CD4-positive, alpha-beta T cell treated with Interleukin-4 for 1 hour (primary cell): ENCODE measurements around the gene TSHZ2.
"Not testable (repeated sequence)": the region's sequence is repeated elsewhere in the genome, so short reads cannot be mapped to it uniquely, and the experiment has no call there.

Experiments
- DNase-seq, 2 donors: peaks; one replicate each; pipeline ENCODE4 v3.0.0-alpha.2; 2020 to 2022

The TSHZ2 gene

DNA sequence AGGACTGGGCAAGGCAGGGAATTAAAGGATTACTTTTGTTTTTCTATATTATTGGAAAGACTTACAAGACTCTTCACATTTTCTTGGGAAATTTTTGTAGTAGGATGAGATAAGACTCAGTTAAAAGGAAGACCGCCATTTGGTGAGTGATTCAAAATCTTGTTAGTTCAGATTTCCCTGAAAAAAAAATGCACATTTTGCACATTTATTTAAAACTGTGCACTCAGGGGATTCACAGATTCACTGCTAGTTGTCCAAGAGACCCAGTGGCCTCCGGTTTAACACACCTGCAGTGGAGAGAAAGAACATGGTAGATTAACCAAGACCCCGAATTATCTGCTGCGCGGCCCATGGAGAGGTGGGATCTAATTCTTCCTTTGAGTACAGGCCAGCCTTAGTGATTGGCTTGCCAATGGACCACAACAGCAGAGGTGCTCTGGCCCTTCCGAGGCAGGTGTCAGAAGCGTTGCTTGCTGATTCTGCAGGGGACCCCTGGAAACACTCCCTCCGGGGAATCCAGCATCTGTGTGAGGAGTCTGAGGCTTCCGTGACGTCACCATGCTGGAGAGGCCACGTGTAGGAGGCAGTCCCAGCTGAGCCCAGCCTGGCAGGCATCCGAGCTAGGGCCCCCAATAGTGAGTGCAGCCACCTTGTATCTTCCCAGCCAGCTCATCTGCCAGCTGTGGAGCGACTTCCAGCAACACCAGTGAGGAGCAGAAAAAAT, 552.6 kb downstream of the TSHZ2 start:
- DNase-seq: no peak

DNA sequence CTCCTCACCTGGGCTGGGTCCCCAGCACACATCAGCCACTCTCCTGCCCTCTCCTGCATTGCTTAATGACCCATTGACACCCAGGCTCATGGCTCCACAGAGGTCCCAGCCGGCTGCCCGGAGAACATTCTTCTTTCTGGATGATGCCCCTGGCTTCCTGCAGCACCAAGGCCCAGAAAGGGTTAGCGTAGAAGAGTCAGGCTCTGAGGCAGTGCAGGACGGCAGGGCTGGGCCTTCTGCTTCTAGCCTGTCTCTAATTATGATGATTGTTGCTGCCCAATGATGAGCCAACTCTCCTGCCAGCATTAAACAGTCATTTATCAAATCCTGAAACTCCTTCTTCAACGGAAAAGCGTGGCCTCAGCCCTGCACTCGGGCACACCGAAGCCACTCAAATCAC, 555.0 kb downstream of the TSHZ2 start:
- DNase-seq: no peak

DNA sequence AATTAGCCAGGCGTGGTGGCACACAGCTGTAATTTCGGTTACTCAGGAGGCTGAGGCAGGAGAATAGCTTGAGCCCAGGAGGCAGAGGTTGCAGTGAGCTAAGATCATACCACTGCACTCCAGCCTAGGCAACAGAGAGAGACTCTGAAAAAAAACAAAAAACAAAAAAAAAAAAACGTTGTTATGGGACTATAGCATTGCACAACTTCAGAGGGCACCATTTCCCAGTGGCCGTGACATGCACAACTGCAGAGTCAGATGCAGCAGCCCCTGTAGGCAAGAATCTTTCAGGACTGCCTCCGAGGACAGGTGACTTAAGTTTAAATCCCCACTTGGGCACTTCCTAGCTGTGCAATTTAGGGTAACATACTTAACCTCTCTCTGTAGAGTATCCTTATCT, 557.5 kb downstream of the TSHZ2 start:
- DNase-seq: no peak

- no peak for DNase-seq
Observed at GRCh38 chr20:53530440-53530839, 558.3 kb downstream of the TSHZ2 start.

- DNase-seq: not testable (repeated sequence)
Observed at GRCh38 chr20:53532654-53533312, 560.6 kb downstream of the TSHZ2 start.

- DNase-seq: no peak
Observed at GRCh38 chr20:53533500-53533899, 561.3 kb downstream of the TSHZ2 start.

- DNase-seq: no peak
Observed at GRCh38 chr20:53534037-53534436, 561.9 kb downstream of the TSHZ2 start.

- no peak for DNase-seq
Observed at GRCh38 chr20:53535878-53536277, 563.7 kb downstream of the TSHZ2 start.

GRCh38 chr20:53536382-53536781, 564.2 kb downstream of the TSHZ2 start:
- not testable (repeated sequence) for DNase-seq

- no peak for DNase-seq
Observed at GRCh38 chr20:53539516-53539915, 567.4 kb downstream of the TSHZ2 start.
